ENCODE data around the gene DICER1. TPM values are rescaled to one million over a fixed set of nuclear protein-coding genes. Genes with fewer than 3 reads are reported as not detected.
A peak's percentile ranks its signal among the peaks of the same experiment; 100 is the strongest.

The DICER1 gene
- total RNA-seq, 3 donors from 2014 or later, result 74.9 to 126 (median 78.0) TPM

- H3K4me3 ChIP-seq, result peak overlapping the region; percentile 81 to 95 (median 82)
These were observed 925 bp downstream of the DICER1 start for GRCh38 chr14:95156161-95157047.

GRCh38 chr14:95155045-95155444, 2.3 kb downstream of the DICER1 start:
- no peak for DNase-seq (ENCODE audit: low spot score in 2 of 2)
- Histone ChIP-seq H3K4me1 (no peaks in the 10 kb centered on the region), H3K27ac (no peak overlapping the region), H3K36me3 (no peaks in the 10 kb centered on the region), H3K27me3 (no peaks in the 10 kb centered on the region), H3K4me3 (peak overlapping the region in 2 of 3 donors; percentile 81 to 95), H3K9me3 (no peaks in the 10 kb centered on the region)
- TF ChIP-seq CTCF (IDR thresholded peaks at IDR 0.05) (no peak), POLR2A (IDR thresholded peaks at IDR 0.05) (no peak), POLR2AphosphoS5 (IDR thresholded peaks at IDR 0.05) (no peak)
- intact Hi-C loops (cut with DNase I; ENCODE audit: low total_unique reads), result no loop called here

More at GRCh38 chr14:95156161-95157047, 925 bp downstream of the DICER1 start:
- Histone ChIP-seq H3K9me3 (no peaks in the 10 kb centered on the region), H3K4me1 (no peaks in the 10 kb centered on the region), H3K36me3 (no peaks in the 10 kb centered on the region), H3K27me3 (no peaks in the 10 kb centered on the region), H3K27ac (peak overlapping the region; percentile 95 to 99)
- intact Hi-C loops (cut with DNase I; ENCODE audit: low total_unique reads), result no loop called here
- TF ChIP-seq POLR2A (IDR thresholded peaks at IDR 0.05) (no peak), CTCF (IDR thresholded peaks at IDR 0.05) (no peak), POLR2AphosphoS5 (IDR thresholded peaks at IDR 0.05) (peak in 1 of 3 donors; percentile 9)
- peak in 1 of 2 donors; percentile 40 for DNase-seq (ENCODE audit: low spot score in 2 of 2)

GRCh38 chr14:95153866-95154265, 3.5 kb downstream of the DICER1 start:
- Histone ChIP-seq H3K4me1 (no peaks in the 10 kb centered on the region), H3K36me3 (no peaks in the 10 kb centered on the region), H3K27ac (peak overlapping the region in 1 of 2 donors; percentile 29), H3K9me3 (no peaks in the 10 kb centered on the region), H3K4me3 (no peak overlapping the region), H3K27me3 (no peaks in the 10 kb centered on the region)
- no peak for DNase-seq (ENCODE audit: low spot score in 2 of 2)
- TF ChIP-seq CTCF (IDR thresholded peaks at IDR 0.05) (no peak), POLR2AphosphoS5 (IDR thresholded peaks at IDR 0.05) (no peak)
- intact Hi-C loops (cut with DNase I; ENCODE audit: low total_unique reads), result no loop called here

GRCh38 chr14:95151561-95151960, 5.8 kb downstream of the DICER1 start:
- no peak for TF ChIP-seq POLR2A (IDR thresholded peaks at IDR 0.05)
- TF ChIP-seq POLR2AphosphoS5 (IDR thresholded peaks at IDR 0.05), result no peak
- TF ChIP-seq CTCF (IDR thresholded peaks at IDR 0.05), result no peak
- Histone ChIP-seq H3K27me3 (no peaks in the 10 kb centered on the region), H3K9me3 (no peaks in the 10 kb centered on the region), H3K4me1 (no peaks in the 10 kb centered on the region), H3K4me3 (no peak overlapping the region), H3K27ac (no peak overlapping the region), H3K36me3 (no peaks in the 10 kb centered on the region)
- no peak for DNase-seq (ENCODE audit: low spot score in 2 of 2)
- intact Hi-C loops (cut with DNase I; ENCODE audit: low total_unique reads), result no loop called here

GRCh38 chr14:95150910-95151309, 6.4 kb downstream of the DICER1 start:
- H3K27ac ChIP-seq, result no peak overlapping the region
- DNase-seq (ENCODE audit: low spot score in 2 of 2), result no peak
- no peaks in the 10 kb centered on the region for H3K27me3 ChIP-seq
- TF ChIP-seq POLR2A (IDR thresholded peaks at IDR 0.05), result no peak
- no peak for TF ChIP-seq POLR2AphosphoS5 (IDR thresholded peaks at IDR 0.05)
- TF ChIP-seq CTCF (IDR thresholded peaks at IDR 0.05), result no peak
- no peaks in the 10 kb centered on the region for H3K36me3 ChIP-seq
- intact Hi-C loops (cut with DNase I; ENCODE audit: low total_unique reads), result no loop called here
- H3K4me3 ChIP-seq, result no peak overlapping the region
- H3K9me3 ChIP-seq, result no peaks in the 10 kb centered on the region
- no peaks in the 10 kb centered on the region for H3K4me1 ChIP-seq
